HG03432 (cell line): Measurements from ENCODE around the gene HAPLN1.

Source experiments
- ATAC-seq: cut with Tn5 transposase; IDR thresholded peaks from one replicate; pipeline ENCODE4 v1.9.1; 2021; ENCODE audit warnings: mild to moderate bottlenecking, moderate library complexity; ENCODE audit not compliant: unreplicated experiment

HAPLN1 gene

GRCh38 chr5:83645936-83646335 is 74.7 kb downstream of the HAPLN1 start:
- no peak for ATAC-seq

- ATAC-seq: no peak
Observed at GRCh38 chr5:83644301-83644700, 76.4 kb downstream of the HAPLN1 start.

GRCh38 chr5:83641946-83642345 is 78.7 kb downstream of the HAPLN1 start:
- no peak for ATAC-seq

DNA sequence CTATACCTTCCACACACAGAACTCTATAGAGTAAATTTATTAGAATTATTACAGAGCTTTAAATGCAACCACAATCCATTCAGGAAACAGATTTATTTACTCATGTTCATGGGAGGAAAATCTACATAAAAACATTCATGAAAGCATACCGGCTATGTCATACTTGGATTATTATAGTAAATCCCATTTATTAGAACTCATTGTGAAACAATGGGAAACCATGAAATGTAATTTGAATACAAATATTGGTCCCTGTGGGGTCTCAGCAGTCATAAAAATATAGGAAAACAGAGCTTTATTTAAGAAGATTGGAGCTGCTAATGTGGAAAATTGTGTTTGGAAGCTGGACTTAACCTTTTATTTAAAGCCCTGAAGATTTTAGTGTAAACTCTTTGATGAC is 80.7 kb downstream of the HAPLN1 start:
- no peak for ATAC-seq

DNA sequence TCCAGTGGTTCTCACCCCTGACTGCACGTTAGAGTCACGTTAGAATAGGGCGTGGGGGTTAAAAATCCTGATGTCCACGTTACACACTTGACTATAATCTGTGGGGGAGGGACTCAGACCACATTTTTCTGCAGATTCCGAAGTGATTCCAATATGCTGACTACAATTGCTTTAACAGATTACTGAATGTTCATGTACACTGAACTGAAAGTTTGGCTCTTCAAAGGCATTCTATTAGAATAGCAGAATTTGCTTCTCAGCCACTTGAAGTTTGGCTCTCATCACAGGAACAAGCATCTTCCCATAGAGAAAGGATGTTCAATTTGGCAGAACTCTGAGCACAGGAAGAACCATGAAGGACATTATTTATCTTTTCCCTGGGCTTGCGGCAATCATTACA is 84.5 kb downstream of the HAPLN1 start:
- no peak for ATAC-seq

DNA sequence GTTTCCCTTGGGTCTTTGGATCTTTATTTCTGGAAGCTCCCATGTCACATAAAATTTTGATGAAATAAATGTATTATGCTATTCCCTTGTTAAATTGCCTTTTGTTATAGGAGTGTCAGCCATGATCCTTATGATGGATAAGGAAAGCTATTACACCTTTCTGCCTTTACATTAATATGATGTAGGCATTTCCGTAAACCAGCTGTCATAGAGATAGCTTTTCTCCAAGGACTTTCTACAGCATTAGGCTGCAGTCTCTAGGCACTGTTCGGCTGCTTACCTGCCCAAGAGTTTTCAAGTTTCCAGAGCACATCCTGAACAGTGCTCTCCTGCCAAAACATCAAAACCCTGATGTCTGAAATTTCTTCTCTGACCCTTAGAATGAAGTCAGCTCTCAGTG is 87.4 kb downstream of the HAPLN1 start:
- ATAC-seq: no peak

DNA sequence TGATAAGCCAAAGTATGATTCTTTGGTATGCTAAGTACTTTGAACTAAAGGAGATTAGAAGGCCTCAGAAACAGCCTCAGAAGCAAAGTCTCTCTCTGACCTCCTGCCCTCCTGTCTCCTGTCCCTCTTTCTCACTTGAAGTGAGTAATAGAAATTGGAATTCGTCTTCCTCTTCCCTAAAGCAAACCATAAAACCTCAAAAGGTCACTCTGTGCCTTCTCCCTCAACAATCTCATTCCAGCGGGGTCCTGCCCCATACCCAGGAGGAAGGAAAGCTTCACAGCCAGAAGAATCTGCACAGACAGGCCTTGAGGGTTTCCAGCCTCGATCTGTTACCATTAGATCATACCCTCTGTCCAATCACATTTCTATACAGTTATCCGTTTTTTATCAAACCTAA is 87.8 kb downstream of the HAPLN1 start:
- ATAC-seq: no peak

DNA sequence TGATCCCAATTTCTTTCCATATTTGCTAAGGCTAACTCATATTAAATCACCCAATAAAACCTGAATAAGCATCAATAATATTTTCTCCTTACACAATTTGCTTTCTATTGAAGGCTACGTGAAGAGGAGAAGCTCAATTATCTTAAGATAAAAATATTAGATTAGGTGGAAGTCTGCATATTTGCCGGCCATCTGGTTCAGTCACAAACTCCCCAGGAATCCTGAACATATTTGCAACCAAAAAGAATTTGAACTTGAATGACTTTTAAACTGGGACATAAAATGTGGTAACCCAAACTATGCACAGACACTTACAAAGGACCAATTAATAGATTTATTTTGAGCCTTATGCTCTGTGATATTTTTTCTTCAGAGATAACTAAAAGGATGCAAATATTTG is 92.3 kb downstream of the HAPLN1 start:
- no peak for ATAC-seq

GRCh38 chr5:83614841-83615240 is 105.8 kb downstream of the HAPLN1 start:
- no peak for ATAC-seq

GRCh38 chr5:83608122-83608521 is 112.5 kb downstream of the HAPLN1 start:
- peak; percentile 86 for ATAC-seq

- ATAC-seq: no peak
Observed at GRCh38 chr5:83595217-83595616, 125.4 kb downstream of the HAPLN1 start.

DNA sequence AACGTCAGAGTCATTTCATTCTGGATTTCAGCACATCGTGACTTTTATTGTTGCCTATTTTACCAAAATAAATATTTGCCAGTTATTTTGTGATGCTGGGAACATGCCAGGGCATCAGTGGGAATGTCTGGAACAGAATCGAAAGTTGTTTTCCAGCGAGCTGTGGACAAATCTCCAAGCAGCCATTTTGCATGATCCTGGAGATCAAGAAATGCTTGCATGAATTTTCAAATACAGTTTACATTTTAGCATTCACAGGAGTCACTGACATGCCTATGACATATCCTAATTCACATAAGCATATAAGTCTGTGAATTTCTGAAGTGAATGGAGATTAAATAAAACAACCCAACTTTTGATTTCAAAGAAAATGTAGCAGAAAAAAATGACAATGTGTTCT is 129.7 kb downstream of the HAPLN1 start:
- ATAC-seq: no peak

DNA sequence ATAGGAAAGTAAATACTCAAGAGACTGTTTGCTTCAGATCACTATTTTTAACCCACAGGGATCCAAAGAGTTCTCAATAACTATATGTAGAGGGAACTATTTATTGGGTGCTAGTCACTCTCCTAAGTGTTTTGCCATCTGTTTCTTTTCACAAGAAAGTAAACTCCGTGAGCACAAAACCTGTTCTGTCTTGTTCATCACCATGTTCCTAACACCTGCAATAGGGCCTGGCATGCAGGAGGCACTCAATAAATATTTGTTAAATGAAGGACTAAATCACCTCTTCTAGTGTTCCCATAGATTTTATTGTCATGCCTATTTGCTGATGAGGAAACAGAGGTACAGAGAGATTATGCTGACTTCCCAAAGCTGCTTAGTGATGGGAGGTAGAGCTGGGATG is 130.9 kb downstream of the HAPLN1 start:
- no peak for ATAC-seq
